HG02588 (cell line): ENCODE data around the gene VEGFC.

Experiments used
- ATAC-seq: cut with Tn5 transposase; IDR thresholded peaks from one replicate; pipeline ENCODE4 v1.9.1; 2021; ENCODE audit warnings: mild to moderate bottlenecking, moderate library complexity; ENCODE audit not compliant: unreplicated experiment

VEGFC gene

DNA sequence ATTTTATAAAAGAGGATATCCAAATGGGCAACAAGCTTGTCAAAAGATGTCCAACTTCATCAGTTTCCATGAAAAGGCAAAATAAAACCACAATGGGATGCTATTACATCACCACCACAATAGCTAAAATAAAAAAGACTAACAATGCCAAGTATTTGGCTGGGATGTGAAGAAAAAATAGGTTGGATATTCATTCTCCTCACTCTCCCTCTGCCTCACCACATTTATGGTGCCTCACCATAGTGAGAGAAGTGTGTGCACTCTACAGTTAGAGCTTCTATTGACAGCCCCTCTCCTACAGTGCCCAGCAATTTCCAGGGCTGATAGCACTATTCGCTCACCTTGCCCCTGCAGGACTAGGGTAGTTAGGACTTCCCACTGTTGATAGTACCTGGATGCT, 25.5 kb downstream of the VEGFC start:
- no peak for ATAC-seq

DNA sequence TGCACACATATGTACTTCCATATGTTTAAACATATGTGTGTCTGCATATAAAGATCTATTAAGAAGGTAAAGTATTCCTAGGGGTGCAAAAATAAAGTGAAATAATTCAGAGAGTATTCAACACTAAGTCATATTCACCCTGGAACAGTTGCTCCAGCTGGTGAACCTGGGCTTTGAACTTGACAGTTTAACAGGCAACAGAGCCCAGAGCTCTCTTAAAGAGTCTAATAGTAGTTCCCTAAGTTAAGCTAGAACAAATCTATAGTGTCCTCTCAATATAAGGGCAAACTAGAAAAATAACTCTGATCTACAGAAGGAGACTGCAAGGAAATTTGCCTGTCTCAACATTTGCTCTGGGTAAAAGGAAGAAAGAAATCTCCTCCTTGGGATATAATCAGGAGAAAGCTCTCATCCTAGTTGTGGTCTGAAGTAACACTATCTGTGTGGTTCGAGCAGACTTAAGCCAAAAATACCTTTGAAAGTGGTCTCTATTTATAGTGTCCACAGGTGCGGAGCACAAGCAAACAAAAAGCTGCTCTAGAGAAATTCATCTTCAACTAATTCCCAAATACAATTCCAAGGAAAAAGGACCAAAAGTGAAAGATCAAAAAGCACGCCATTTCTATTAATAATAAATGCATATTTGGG, 29.9 kb downstream of the VEGFC start:
- no peak for ATAC-seq

DNA sequence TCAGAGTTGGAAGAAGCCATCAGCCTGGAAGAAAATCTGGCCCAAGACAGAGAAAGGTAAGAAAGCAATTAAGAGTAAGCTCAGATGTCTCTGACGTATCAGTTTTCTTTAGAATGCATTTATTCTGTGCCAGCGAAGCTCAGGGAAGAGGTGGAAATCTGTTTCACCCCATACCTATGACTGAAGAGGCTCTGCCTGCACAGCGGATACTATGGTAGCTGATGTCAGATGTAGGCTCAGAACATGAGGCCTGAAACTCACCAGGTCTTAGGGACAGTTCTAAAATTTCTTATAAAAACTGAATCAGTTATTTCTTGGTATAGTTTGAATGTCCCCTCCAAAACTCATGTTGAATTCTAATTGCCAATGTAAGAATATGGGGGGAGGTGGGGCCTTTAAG, 30.9 kb downstream of the VEGFC start:
- no peak for ATAC-seq

DNA sequence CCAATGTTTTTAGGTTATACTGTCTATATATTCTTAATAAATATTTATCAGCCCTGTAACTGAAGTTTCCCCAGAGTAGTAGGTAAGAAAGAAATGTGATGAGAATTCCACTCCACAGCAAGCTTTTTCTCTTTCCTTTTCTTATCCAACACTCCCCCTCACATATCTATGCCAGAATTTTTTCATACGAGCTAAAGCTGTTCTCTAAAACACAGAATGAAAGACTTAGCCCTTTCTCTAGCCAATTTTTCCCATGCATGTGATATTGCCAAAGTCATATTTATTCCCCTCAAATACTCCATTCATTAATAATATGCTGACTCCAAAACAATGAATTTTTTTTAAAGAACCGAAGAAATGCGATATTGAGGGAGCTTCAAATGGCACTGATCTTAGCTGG, 32.3 kb downstream of the VEGFC start:
- no peak for ATAC-seq

DNA sequence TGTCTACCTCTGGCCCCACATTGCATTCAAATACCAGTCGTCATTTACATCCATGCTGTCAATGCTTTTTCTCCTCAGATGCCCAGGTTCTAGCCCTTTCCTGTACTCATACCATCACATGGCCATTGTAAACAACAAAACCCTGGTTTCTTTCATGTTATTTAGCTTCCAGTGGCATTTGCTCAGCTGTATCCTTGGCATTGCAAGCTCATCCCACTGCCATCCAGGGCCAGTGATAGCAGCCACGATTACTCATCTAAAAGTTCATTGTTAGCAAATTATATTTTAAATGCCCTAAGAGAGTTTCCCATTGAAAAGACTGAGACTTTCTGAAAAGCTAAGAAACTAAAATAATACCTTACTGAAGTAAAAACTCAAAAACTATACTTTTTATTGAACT, 34.0 kb downstream of the VEGFC start:
- ATAC-seq: no peak

DNA sequence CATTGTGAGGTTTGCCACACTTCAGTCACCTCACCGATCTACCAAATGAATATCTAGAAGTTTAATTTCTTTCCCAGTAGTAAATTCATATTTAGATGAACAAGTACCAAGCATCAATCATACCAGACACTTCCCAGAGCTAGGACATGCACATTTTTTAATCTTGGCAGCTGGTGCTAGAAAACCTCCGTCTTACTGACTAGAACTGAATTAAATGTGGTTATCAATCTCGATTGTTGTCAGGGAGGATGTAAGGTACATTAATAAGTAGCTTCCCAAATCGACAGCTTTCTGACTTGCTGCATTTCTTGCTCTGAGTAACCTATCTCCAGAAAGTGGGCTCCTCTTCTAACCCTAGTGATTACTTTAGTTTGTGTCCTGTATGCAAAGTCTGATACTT, 34.4 kb downstream of the VEGFC start:
- no peak for ATAC-seq

DNA sequence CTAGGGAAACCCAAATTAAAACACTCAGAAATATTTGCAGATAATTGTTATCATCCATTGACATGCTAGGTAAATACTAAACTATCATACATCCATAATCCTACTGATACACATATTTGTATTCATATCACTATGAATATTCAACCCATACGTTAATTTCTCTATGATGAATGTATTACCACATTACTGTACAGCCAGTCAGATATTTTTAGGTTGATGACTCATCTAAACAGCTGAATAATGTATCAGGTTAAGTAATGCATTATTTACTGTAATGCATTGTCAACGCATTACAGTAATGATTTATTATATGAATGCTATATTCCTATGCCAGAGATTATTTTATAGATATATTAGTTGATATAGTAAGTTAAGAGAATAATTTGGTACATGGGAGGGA, 37.1 kb downstream of the VEGFC start:
- ATAC-seq: no peak

DNA sequence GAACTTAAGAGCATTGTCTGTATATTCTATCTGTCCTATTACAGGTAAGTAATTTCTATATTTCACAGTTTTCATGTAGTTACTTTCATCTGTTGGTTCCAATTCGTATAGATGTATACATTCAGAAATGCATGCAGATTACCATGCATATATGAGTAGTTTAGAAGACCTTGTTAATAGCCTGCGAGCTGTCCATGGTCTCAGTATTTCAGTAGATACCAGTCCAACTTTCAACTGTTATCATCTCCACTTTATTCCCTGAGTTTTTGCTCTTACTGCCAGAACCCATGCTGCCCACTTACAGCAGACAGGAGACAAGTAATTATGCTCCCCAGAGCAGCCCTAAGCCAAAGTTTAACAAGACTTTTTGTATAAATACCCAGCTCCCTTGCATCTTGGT, 37.7 kb downstream of the VEGFC start:
- no peak for ATAC-seq

DNA sequence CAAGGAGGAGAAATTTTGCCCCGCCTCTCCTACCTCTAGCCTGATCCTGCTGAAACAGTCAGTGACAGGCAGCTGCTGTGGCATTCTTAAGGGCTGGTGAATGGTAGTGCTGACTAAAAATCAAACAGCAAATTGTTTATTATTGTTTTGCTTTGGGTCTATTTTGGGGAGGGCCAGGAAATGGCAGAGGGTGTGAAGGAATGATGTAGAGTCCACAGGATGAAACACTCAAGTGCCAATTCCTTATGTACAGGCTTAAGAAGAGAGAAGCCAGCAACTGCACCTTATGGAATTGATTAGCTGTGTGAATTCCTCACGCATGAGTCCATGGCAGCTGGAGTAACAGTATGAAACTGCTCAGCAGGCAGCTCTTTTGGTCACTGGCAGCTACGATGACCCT, 39.7 kb downstream of the VEGFC start:
- ATAC-seq: no peak

DNA sequence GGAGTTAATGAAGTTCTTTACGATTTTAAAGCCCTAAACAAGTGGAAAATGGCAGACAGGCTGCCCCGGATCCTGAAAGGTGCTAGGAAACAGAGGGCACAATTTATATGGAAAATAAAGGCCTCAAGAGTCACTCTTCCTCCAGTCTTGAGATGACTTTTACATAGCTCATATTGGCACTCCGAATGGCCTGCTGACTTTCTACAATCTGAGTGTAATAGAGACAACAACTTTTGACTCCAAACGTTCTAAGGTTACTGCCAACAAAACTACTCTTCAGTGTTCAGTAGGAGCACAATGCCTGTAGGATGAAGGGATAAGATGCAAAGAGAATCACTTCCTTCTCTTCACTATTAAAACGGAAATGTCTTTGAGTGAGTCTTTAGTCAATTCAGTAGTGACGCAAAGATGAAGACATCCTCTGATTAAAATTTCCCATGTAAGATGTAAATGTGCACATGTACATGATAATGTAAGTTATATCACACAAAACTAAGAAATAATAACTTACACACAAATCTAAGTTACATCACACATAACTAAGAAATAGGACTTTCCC, 40.5 kb downstream of the VEGFC start:
- no peak for ATAC-seq

DNA sequence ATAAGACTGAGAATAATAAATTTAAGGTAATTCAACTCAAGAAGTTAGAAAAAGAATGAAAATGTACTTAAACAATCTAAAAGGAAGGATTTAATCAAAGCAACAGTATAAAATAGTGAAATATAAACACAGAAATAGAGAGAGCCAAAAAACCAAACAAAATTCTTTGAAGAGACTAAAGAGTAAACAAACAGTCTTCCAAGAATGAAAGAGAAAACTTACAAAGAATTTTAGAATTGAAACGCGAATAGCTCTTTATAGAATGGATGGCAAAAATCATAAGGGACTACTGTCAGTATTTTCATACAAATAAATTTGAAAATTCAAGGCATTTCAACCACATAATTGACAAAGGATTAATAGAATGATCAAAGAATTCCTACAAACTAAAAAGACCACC, 41.7 kb downstream of the VEGFC start:
- ATAC-seq: no peak

DNA sequence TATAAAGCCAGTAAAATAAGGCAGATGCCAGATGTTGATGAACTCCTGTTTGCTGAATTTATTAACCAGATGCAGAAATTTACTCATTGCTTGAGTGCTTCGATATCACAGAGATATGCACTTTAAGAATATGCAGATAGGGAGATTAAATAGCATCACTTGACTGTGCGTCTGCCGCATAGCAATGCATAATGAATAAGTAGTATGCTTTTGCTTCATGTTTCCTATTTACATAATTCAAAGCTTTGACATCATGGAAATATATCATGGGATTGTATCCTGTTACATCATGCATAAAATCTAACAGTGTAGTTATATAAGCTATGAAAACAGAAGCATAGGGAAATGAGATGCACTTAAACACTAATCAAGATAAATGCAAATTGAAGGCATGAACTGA, 45.9 kb downstream of the VEGFC start:
- no peak for ATAC-seq

DNA sequence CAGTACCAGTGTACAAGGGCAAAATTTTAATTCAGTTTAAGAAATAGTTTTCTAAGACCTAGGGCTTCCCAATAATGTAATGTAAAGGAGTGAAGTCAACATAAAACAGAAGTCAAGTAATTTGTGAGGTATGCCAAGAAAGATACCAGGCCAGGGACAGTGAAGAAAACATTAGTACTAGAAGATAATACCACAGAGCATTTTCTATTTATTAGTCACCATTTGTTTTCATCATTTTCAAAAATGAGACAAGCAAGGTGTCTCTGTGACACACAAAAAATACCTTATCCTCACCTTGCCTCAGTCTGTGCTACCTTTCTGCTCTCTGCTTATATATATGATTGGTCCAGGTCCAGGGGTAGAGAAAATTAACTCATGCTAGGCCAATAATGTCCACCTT, 46.8 kb downstream of the VEGFC start:
- ATAC-seq: no peak

DNA sequence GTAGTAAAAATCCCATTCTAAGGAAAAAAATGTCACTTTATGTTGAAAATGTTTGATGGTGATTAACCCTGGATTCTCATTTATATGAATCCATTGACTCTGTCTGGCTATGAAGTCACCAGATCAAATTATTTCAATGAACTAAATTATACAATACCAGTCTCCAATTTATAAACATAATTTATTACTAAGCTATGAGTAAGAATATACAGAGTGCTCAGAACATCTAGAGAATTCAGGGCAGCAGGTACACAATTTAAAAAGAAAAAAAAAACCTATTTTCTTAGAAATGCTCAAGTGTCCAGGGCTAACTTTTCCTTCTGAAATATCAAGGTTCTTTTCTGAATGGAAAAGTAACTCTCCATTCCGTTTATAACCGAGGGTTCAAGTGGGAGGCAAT, 48.6 kb downstream of the VEGFC start:
- ATAC-seq: no peak

DNA sequence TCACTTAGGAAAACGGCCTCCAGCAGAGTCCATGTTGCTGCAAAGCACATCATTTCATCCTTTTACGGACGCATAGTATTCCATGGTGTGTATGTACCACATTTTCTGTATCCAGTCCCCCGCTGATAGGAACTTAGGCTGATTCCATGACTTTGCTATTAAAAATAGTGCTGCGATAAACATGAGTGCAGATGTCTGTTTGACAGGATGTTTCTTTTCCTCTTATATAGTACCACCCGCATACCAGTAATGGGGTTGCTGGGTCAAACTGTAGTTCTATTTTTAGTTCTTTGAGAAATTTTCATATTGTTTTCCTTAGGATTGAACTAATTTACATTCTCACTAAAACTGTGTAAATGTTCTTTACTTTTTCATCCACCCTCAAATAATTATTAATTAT, 50.5 kb downstream of the VEGFC start:
- no peak for ATAC-seq

DNA sequence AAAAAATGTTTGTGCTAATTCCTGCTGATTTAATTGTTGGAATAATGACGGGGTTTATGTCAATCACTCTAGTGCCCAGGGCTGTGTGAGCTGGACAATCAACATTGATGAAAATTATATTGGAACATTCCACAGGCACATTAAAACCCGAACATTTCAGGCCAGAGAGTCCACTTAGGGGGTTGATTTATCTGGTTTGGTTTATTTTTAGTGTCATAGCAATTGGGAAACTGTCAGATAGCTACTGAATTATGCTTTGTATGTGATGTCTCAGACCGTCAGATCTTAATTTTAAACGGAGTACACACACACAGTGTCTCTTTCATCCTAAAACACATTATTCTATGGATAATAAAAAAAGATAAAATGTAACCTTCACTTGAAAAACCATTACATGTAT, 51.5 kb downstream of the VEGFC start:
- ATAC-seq: no peak

DNA sequence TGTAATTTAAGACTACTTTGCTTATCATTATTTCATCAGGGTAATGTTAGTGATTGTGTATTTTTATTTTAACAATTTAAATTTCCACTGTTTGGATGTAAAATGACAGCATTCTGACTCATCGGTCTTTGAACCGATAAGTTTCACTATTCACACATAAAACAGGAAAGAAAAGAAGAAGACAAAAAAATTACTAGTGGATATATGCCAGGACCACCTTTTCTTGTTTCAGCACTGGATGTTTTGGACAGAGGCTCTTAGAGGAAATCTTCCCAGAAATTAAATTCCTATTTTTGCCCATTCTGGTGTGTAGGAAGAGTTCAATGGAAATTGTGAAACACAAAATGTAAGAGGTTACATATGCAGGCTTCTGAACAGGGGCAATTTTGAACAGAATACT, 57.4 kb downstream of the VEGFC start:
- ATAC-seq: no peak

DNA sequence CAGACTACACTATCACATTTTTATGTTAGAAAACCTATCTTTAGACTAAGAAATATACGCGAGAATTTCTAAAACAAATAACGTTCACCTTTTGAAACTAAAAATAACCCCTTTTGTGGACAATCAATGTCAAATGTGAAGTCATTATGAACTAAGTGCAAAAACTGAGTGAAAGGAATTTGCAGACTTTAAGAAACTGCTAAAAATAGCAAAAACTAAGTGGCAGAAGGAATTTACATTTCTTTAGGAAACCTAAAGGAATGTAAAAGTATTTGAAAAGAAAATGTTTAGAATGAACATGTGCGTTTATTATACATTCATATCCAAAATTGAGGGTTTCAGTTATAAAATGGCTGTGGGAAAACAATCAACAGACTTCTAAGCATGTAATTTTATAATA, 58.3 kb downstream of the VEGFC start:
- no peak for ATAC-seq

DNA sequence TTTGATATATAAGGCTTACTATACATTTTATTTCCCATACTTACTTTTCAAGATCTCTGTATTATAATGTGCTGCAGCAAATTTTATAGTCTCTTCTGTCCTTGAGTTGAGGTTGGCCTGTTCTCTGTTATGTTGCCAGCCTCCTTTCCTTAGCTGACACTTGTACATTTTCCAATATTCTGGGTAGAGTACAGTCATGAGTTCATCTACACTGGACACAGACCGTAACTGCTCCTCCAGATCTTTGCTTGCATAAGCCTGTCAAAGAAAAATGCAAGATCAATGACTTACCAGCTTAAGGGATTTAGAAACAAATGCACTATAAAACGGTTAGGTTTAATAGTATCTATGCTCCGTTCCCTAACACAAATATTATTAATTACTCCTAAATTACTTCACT, 63.2 kb downstream of the VEGFC start:
- no peak for ATAC-seq

DNA sequence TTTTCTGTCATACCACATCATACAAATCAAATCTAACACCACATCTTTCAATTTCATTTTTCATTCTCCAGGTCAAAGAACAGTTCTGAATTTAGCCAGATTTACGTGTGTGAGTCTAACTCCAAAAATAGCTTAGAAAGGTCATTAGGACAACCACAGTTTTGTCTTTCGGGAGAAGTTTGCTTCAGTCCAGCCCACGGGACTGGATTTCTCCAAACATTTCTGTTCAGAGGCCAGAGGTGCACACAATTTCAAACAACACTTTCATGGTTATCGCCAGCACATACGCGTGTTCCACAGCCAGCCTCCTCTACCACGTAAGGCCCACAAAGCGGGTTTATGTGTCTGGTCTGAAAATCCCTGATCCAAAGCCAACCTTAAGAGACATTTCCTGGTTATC, 65.9 kb downstream of the VEGFC start:
- ATAC-seq: no peak

DNA sequence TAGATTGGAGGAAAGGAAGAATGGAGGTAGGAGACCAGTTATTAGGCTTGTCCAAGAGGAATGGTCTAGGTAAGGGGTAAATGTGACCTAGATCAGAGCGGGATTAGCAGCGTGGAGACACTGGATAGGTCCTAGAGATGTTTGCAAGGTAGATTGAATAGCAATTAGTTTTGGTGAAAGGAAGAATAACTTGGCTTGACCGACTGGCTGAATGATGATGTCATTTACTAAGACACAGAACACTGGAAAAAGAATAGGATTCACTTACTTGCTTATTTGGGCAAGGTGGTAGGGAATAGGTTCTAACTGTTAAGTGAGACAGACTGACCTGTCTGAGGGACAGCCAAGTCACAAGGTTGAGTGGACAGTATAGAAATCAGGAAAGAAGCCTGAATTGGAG, 71.3 kb downstream of the VEGFC start:
- ATAC-seq: no peak

DNA sequence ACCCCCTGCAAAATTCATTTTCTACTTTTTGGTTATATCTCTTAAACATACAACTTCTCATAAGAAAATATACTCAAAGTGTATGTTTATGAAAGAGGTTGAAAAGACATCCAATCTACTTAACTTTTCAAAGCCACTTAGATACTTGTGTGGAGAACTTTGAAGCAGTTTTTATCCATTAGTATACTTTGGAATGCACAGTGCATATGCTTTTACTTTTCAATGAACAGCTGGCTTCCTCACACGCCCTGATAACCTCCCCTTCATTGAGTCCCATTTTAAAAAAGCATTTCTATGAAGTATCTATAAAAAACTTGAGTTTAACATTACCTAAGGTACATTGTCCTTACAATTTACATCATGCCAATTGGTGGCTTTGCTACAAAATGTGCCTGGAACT, 73.8 kb downstream of the VEGFC start:
- no peak for ATAC-seq

DNA sequence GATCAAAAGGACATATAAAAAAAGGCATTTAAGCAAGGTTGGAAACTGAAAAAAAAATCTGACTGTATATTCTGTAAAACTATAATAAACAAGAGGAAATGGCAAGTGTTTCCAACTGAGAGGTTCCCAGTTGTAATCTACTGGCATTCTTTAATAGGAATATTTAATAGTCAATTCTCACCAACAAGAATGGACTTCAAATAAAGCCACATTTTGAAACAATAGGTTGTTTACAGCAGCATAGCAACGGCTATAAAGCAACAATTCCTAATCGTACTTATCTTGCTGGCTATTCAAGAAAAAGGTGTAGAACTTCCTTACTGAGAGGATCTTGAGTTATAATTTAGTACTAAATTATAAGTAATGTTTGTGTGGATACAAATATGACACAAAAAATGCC, 75.5 kb downstream of the VEGFC start:
- ATAC-seq: no peak
